AG20443 (cell line): Measurements from ENCODE around the gene SP7.
A peak's percentile ranks its signal among the peaks of the same experiment; 100 is the strongest.
"Not testable (repeated sequence)": the region's sequence is repeated elsewhere in the genome, so short reads cannot be mapped to it uniquely, and the experiment has no call there.

Experiments
- DNase-seq: peaks from one replicate; pipeline ENCODE4 v3.0.0; 2012; ENCODE audit warnings: low spot score, mixed read lengths

SP7 gene

DNA sequence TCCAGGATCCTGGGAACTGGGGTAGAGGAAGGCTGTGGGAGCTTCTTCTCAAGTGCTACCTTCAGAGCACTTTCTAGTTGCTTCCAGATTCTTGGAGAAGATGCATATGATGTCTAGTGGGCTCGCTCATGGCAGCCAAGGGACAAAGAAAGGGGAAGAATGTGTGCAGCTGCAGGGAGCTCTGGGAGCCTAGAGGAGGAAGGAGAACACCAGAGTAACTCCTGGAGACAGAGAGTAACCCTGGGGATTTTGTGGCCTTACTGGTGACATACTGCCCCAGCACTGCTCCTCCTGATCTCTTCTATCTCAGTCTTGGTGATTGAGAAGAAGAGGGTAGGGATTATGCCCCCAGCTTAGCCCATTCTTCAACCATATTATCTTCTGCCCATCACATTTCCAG is 10.3 kb upstream of the SP7 start:
- DNase-seq: no peak

DNA sequence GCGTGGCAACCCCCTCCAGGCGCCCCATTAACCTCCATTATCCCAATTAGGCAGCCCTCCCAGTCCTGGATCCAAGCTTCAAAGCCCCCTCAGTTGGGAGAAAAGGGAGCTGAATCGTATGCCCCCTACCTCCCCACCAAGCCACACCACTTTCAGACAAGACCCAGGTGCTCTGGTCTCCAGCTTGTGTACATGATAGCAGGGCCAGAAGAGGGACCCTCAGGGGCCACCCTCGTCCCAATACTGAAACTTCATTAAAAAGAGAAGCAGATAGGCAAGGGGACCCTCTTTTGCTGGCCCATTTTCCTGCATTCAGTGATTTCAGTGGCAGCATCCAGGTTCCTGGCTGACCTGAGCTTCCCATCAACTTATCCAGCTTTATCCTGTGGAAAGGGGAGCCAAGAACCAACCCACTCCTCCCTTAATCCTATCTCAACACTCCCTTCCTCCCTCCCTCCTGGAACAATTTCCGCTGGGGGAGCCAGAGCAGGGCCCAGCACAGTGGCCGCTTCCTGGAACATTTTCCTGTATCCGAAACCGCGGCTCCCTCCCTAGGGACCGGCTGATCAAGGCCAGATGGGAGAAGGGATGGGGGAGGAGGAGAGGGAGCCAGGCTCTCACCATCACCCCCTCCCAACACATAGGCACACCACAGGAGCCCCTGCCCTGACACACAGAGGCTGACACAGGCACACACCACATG is 9.5 kb upstream of the SP7 start:
- DNase-seq: peak; percentile 54

DNA sequence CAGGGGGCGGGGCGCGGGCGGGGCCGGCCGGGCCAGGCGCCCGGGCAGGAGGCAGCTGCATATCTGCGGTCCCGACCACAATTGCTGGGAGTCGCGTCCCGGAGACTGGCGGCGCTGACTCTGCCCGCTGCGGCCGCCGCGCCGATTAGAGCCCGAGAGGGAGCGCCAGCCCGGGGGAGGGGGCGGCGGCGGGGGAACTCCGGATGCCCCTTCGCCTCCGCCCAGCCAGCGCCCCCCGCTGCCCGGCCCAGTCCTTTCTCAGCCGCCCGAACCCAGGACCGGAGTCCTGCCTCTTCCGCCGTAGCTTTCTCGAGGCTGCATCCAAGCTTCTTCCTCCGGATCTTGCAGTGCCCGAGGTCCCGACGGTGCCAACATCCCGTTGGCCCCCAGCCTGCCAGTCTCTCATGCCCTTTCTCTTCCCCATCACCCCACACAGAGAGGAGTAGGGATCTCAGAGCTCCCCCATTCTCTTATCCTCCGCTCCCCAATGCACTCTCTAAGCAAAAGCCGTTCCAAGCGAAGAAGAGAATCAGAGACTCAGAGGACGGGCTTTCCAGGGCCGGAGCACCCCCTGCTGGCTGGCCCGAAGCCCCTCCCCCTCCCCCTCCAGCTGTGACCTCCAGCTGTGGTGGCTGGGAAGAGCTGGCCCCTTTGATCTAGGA is 8.8 kb upstream of the SP7 start:
- DNase-seq: peak; percentile 91

DNA sequence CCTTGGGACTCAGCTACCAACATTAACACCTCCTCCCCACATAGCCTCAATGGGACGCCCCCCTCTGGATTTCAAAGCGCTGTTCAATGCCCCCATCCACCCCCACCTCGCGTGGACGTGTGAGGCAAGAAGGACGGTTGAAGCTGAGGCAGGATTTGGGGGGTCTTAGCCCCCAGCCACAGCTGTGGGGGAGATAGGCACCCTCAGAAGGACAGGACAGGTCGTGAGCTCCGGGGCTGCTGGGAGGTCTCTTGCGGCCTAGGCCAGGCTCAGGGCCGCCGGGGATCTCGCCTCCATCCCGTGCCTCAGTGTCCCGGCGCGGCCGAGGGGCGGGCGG is 8.3 kb upstream of the SP7 start:
- DNase-seq: no peak

DNA sequence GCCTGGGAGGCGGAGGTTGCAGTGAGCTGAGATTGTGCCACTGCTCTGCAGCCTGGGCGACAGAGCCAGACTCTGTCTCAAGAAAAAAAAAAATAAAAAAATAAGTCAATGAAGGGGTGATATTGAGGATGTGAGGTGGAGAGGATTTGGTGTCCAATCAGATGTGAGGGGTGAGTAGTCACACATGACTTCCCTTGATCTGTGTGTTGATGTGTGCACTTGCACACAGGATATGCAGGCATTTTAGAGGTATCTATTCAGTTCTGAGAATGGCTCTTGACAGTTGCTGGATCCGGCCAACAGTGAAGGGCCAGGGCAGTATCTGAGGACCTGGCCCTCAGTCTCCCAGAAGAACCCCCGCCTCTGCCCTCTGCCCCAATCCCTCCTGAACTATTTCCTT is 7.8 kb upstream of the SP7 start:
- DNase-seq: no peak

DNA sequence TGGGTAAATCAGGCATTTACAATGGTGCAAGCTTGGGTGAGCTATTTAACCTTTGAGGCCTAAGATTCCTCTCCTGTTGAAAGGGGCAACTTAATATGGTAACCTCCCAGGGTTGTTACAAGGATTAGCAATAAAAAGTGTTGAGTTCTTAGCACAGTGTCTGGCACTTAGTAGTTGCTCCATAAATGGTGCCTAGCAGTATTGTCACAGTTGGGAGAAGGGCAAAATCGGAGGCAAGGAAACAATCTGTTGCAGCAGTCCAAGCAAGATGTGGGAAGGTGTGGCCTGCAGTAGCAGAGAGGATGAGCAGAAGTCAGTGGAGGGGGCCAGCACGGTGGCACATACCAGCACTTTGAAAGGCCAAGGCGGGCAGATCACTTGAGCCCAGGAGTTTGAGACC is 7.3 kb upstream of the SP7 start:
- no peak for DNase-seq

DNA sequence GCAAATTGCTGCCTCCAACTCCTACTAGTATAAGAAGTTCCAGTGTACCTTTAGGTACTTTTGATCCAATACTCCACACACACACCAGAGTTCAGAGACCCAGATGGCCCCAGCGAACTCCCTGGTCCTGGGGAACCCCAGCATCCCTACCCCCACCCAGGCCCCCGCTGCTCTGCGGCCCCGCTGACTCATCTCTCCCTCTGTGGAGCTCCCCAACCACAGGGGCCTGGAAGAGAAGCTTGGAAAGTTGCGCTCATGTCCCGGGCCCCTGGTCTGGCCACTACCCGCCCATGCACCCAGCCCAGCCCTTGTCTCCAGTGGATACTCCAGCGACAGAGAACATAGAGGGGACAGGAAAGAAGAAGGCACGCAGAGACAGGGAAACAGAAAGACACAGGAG is 4.2 kb upstream of the SP7 start:
- no peak for DNase-seq

DNA sequence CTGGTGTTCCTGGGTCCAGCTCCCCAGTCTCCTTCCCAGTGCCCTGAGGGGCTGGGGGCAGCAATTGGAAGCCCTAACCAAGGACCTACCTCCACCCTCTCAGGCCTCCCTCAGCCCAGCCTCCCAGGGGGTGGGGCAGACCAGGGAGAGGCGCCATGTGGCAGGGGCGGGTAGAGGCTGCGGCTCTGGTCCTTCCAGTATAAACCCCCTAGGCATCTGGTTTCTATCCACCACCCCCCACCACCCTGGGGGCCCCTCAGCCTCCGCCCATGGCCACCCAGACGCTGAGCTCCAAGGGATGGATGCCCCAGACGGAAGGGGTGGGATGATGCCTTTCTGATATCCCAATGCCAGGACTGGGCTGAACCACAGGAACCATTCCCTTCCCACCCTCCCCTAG is 2.8 kb upstream of the SP7 start:
- no peak for DNase-seq

DNA sequence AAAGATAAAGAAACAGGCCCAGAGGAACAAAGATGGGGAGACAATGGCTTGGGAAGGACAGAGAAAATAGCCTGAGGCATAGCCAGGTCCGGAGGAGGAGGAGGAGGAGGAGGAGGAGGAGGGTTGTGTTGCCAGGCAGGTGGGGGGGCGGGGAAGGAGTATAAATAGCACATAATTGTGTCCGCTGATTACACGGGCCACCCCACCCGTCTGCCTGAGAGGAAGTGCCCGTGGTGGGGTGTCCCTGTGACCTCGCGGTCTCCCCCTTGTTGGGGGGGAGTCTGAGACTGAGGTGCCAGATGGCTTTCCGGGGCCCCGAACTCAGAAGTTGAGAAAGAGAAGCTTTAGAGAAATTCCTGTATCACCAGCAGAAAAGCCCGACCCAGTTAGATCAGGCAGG is 1.9 kb upstream of the SP7 start:
- no peak for DNase-seq

DNA sequence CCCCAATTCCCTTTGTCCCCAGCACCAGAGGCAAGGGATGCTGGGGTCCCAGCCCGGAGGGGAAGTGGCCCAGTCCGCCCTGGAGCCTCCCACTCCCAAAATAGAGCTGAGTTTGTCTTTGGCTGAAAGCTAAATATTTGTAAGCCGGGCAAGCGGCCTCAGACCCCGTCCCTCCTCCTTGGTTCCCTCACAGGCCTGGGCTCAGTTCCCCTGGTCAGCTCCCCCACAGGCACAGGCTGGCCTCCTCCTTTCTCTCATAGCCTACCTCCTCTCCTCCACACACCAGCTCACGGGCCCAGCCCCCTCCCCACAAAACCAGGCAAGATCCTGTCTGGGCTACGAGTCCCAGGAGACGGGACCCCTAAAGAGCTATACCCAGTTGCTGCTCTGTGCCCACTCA is 1.3 kb downstream of the SP7 start:
- no peak for DNase-seq

DNA sequence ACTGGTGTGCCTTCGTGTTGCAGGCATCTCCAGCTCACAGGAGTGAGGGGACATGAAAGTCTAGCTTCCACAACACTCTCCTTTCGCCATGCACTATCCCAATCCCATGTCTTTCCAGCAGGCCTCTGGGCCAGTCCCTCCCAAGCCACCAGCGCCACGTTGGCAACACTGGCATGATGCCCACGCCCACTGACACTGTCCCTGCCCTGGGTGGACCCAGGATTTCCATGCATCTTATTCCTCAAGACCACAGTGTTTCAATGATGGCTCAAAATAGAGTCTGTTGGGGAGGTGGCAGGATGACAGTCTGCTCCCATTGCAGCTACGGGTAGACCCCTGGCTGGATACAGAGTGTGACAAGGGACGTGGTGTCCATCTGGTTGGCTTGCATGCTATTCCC is 2.3 kb downstream of the SP7 start:
- DNase-seq: no peak

DNA sequence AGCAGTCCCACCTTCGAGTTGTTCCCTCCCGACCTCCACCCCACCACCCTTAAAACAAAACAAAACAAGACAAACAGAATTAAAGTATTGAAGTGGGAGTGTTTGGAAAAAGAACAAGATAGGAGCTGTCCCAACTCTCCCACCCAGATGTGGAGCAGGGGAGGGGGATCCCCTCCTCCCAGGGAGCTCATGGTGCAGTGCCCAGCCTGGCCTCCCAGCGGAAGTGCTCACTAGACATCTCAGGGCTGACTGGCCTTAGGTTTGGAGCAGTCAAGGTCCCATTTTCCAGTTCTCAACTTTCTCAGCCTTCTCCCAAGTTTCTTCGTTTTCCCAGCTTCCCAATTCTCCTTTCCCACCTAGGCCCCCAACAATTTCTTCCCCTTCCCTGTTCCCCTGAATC is 2.9 kb downstream of the SP7 start:
- no peak for DNase-seq

DNA sequence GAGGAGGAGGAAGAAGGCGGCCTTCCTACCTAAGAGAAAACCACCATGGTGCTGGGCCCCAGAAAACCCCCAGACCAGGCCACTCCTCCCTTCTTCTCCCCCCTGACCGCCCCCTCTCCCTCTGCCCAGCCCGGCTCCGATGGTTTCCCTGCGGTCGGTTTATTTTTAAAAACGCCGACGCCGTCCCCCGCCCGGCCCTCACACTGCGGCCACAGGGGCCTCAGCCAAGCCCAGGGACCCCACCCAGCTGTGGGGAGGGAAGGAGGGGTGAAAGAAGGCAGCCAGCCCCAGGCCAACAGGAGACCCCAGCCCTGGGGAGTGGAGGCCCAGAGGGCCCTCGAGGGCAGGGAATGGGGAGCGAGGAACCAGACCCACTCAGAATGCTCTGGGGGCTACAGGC is 3.4 kb downstream of the SP7 start:
- no peak for DNase-seq

DNA sequence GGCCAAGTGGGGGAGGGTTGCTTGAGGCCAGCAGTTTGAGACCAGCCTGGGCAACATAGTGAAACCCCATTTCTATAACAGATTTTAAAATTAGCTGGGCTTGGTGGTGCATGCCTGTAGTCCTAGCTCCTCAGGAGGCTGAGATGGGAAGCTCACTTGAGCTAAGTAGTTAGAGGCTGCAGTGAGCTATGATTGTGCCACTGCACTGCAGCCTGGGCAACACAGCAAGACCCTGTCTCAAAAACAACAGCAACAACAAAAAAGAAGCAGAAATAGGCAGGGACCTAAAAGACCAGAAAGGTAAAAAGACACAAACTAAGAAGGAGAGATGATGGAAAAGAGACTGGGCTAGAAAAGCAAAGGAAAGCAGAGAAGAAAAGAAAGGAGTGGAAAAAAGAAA is 3.8 kb downstream of the SP7 start:
- not testable (repeated sequence) for DNase-seq

DNA sequence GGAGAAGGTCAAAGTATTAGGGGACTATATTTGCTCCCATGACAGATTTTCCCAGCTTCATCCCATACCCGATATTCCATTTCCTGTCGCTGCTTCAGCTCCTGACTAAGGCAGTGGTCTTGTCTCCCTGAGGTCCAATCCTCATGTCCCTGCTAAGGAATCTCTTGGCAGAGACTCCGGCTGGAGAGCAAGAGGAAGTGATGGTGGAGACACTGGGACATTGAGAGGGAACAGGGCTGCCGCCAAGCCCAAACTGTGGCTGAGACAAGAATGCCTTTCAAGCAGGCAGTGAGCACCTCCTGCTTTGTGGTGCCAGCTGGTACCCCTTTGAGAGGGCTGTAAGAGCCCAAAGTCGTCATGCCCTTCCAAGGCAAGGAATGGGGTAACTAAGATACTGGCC is 5.5 kb downstream of the SP7 start:
- no peak for DNase-seq

DNA sequence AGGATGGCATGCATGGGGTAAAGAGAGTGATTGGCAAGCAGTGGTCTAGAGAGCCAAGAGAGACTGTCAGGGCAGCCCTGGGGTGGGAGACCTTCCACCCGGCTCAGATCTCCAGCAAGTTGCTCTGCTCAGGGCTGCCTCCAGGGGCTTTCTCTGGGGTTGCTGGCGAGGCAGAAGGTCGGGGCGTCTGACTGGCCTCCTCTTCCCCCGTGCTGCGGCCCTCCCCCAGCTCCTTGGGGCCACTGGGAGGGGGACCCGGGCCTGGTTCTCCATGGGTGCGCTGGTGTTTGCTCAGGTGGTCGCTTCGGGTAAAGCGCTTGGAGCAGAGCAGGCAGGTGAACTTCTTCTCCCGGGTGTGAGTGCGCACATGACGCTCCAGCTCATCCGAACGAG is 8.1 kb downstream of the SP7 start:
- DNase-seq: no peak

DNA sequence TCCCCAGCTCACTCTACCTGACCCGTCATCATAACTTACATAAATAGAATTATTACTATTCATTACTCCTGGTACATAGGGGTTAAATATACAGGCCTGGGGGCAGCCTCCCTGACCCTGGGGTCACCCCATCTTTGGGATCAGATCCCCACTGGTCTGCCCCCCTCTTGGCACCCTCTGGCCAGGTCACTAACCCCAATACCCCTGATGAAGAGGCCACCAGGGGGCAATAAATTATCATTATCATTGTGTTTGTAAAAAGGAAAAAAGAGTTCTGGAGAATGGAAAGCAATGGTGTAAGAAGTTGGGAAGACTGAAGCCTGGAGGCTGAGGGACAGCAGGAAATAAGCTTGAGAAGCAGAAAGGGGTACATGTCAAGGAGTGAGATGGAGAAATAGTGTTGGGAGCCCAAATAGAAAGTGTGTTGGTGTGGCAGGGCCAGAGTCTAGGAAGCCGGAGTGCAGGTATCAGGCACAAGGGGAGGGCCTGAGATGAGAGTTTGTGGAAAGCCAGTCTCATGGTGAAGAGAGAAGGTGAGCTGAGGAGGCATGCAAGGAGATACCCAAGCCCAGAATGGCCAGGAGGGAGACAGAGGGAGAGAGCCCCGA is 8.6 kb downstream of the SP7 start:
- DNase-seq: peak; percentile 30

DNA sequence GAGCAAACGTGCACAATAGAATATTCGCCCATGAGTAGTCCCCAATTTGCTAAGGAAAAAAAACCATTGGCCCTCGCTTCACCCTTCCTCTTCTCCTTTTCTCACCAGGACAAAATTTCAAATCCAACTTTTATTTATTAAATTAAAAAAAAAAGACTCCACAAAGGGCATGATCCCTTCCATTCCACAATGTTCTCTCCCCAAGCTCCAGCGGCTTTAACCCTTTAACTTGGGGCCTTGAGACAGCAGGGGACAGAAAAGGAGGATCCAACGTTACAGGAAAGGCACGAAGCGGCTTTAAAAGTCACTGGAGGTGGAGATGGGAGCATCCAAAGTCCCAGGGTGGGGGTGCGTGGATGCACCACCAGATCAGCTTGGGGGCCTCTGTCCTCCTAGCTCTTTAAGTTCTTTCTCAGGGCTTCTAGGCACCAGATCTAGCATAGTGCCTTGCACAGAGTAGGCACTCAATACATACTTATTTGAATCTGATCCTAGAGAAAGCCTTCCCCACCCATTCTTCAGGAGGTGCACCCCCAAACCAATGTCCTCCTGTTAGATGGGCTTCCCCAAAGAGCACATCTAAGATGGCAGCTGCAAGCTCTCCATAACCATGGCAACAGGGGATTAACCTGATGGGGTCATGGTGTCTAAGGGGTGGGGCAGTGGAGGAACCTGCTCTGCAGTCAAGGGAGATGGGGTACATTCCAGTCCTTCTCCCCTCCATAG is 9.5 kb downstream of the SP7 start:
- DNase-seq: no peak

DNA sequence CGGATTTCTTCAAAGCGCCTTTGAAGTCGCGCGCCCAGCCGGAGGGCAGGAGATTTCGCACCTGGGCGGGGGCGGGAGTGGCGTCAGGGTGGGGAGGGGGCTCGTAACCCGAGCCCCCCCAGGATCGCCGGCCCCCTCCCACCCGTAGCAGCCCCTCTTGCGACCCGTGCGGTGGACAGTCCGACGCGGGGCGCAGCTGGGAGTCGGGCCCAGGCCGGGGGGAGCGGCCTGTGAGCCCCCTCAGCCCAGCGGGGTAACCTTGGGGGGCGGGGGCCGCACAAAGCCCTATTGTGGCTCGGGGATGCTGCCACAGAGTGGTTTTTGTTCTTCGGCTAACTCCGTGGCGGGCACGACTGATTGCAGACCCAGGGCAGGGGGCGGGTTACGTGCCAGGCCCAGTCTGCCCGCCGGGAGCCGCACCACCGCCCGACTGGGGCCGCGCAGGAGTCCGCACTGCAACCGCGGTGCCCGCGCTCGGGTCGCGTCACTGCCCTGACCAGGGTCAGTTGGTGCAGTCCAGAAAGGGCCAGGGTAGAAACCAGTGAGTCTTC is 10.6 kb downstream of the SP7 start:
- DNase-seq: peak; percentile 64

DNA sequence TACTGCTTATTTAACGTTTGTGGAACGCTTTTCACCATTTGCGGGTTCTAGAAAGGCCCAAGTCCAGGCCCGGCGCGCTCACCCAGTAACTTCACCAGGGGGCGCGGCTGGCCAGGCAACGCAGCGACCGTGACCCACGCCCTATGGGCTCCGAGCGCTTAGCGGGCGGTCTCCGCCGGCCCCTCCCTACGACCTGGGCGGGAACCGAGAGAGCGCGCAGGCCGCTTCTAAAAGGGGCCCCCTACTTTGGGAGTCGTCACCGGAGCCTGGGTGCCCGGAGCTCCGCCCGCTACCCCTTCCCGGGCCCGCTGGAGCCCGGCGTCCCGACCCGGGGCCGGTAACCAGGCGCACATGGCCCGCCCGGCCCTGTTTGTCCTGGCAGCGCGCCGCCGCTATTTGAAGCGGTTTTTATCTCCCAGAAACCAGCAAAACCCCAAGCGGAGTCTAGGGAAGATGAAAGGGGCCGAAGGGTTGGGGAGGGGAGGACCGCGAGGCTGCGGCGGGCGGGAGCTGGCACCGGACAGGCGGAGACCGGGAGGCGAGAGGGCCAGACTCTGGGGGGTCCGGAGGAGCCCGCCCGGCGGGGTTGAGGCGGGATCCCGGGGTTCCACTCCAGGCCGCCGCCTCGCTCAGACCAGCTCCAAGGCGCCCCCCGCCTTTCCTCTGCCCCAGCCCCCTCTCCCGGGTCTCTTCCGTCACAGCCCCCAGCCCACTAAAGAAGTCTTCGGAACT is 11.2 kb downstream of the SP7 start:
- DNase-seq: peak; percentile 97

DNA sequence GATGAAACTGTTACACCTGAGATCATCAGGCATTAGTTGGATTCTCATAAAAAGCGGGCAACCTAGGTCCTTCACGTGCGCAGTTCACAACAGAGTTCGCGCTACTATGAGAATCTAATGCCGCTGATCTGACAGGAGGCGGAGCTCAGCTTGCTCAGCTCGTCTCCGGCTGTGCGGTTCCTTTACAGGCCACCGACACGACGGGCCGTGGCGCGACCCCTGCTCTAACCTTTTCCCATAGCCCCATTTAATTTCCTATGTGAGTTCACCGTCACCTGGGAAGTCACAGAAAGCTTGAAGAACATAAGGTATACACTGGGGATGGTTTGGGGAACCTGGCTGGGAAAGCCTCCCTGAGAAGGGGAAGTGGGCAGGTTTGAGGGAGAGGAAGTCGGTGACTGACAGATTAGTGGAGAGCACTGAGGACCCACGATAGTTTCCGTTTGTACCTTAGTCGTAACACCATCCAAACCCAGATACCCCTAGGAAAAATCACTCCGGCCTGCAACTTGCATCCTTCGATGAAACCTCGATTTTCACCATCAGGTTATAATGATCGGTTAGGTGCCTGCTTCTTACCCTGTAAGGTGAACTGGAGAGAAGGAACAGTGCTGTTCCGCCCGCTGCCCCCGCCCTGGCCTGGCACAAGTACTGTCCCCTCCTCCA is 11.9 kb downstream of the SP7 start:
- no peak for DNase-seq
